Heart right ventricle (tissue), 16 donors: ENCODE results near the gene DNAAF3. TPM values are rescaled to one million over a fixed set of nuclear protein-coding genes. Genes with fewer than 3 reads are reported as not detected.

Experiments
- ATAC-seq, 8 donors: fragments of 200-7000 bp; cut with Tn5 transposase; one replicate each; pipeline ENCODE4 v1.9.1; 2020; ENCODE audit warnings: mild to moderate bottlenecking in 8 of 8, moderate library complexity in 8 of 8, moderate number of reproducible peaks in 1 of 8
- DNase-seq, 2 donors: peaks; one replicate each; pipeline ENCODE4 v3.0.0-alpha.2; 2020
- H3K27ac ChIP-seq, 10 donors: fragments of 200-600 bp; sonication (generic) in 2 of 10; one replicate each; pipeline versions ENCODE4 v1.5.0 to v1.8.0; 2020 to 2022; ENCODE audit warnings: mild to moderate bottlenecking in 3 of 10
- H3K27me3 ChIP-seq, 7 donors: fragments of 200-600 bp; one replicate each; pipeline ENCODE4 v1.8.0; 2021 to 2022; ENCODE audit warnings: mild to moderate bottlenecking in 2 of 7
- H3K36me3 ChIP-seq, 9 donors: fragments of 200-600 bp; sonication (generic) in 1 of 9; one replicate each; pipeline versions ENCODE4 v1.5.0 to v1.8.0; 2020 to 2022; ENCODE audit warnings: mild to moderate bottlenecking in 2 of 9
- H3K4me1 ChIP-seq, 9 donors: fragments of 200-600 bp; sonication (generic) in 1 of 9; one replicate each; pipeline versions ENCODE4 v1.5.0 to v1.8.0; 2020 to 2022; ENCODE audit warnings: mild to moderate bottlenecking in 4 of 9
- H3K4me3 ChIP-seq, 10 donors: fragments of 200-600 bp; sonication (generic) in 2 of 10; one replicate each; pipeline versions ENCODE4 v1.5.0 to v1.8.0; 2020 to 2022; ENCODE audit warnings: mild to moderate bottlenecking in 7 of 10, moderate library complexity in 2 of 10
- H3K9me3 ChIP-seq, 11 donors: fragments of 200-600 bp in 10 of 11; sonication (generic) in 2 of 11; one replicate each; pipeline versions ENCODE4 v1.5.0 to v1.8.0; 2013 to 2022; ENCODE audit warnings: mild to moderate bottlenecking in 2 of 11, control low read depth in 1 of 11, moderate library complexity in 1 of 11
- WGBS, 2 donors: extraction: QIAGEN DNeasy Blood & Tissue Kit; methylation state at CpG; one replicate each; pipeline ENCODE4 v1.1.7; 2013; ENCODE audit warnings: inconsistent platforms in 1 of 2; 5-methylcytosine and 5-hydroxymethylcytosine counted together
- intact Hi-C, 10 donors: fragments of 100-400 bp; cut with DNase I; formaldehyde crosslinking; loops; one replicate each; pipeline versions ENCODE4 v1.11.1 to v1.14.2; 2022
- polyA plus RNA-seq, 2 donors: library from polyadenylated mRNA; stranded (reverse); fragments of 200-250 nt; gene quantifications; one replicate each; pipeline ENCODE4 v1.2.3, GENCODE V29; 2013
- total RNA-seq, 10 donors: library from RNA; stranded (reverse); fragmentation: NEBNext Ultra II Directional in 3 of 10; extraction: Animal tissue kit (Norgen Biotek cat#: 25700) in 3 of 10; gene quantifications; one replicate each; pipeline versions ENCODE4 v1.2.1 to v1.2.4, GENCODE V29; 2021 to 2023
- TF ChIP-seq, protein P1 (sequence below), 9 donors: fragments of 200-600 bp; sonication (generic) in 2 of 9; IDR thresholded peaks; one replicate each; pipeline versions ENCODE4 v1.5.0 to v1.8.0; 2021 to 2022; ENCODE audit warnings: antibody characterized with exemption in 9 of 9, mild to moderate bottlenecking in 5 of 9, moderate library complexity in 1 of 9
- donor health status: Arrhythmogenic right ventricular cardiomyopathy.
- donor health status: ischemic (EF 13 %, LVEDD 7.1; RV severe dilation, severe dysfunction).
- donor health status: healthy with polysubstance abuse.
- donor health status: DM: no; HTN: yes; CAD: no.
- donor health status: DM: no; HTN: no; CAD: no.
- donor health status: ischemic (EF 25% LVEDD 6.9; RV normal size, moderate dysfunction).
- donor health status: ischemic (EF 25% LVEDD 5.7; RV mildly dilated, moderate dysfunction).
- donor health status: healthy.
- donor health status: DM: yes; HTN: yes; CAD: no.
- donor health status: Ischemic cardiomyopathy.
- donor health status: ischemic (EF 35%, LVEDD 5.7; RV mildly dilated, moderate dysfunction).
- donor health status: nonischemic (EF 11% LVEDD 7.7; RV severe dilation, severe dysfunction).
- donor health status: DM: yes; HTN: yes; CAD: no.
- donor health status: PGD.
- donor health status: ischemic (EF 29% LVEDD 5.4; RV normal size, mild dysfunction).
- donor health status: nonischemic (EF 23%, LVEDD 6.1; RV moderate dilation, normal function).

The DNAAF3 gene
- total and polyA plus RNA-seq, 12 donors: 0.37 to 5.9 (median 2.4) TPM

DNA sequence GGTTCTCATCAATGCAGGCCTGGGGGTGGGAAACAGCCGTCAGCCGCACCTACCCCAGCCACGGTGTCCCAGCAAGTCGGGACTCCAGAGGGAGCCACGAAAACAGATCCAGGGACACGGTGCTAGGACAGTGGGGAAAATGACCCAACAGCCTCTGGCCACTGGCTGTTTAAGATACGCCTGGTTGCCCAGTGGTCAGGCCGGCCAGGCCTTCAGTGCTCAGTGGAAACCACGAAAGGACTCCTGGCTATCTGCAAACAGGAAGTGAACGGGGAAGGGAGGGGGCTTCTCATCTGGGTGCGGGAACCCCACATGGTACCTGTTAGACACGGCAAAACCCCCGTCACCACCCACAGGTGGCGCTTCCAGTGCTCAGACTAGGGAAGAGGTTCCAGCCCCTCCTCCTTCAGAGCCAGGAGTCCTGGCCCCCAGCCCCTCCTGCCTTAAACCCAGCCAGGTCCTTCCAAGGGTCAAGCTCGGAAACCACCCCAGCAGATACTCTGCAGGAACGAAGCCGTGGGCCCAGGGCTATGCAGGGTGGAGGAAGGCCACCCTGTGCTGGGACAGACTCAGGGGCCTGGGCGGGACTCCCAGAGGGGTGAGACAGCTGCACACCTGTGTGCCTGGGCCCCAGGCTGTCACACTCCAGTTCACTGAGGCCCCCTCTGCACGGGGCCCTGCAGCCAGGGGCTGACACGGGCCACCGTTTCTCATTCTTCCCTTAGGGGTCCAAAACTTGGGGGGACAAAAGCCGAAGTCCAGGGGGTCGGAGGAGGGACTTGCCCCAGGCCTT, 53.4 kb downstream of the DNAAF3 start:
- H3K27ac ChIP-seq: peak overlapping the region; percentile 82 to 99 (median 96)
- no peaks in the 10 kb centered on the region for H3K9me3 ChIP-seq
- intact Hi-C loops: loop anchor here in 1 of 10 donors (10.0 kb wide), 1 partner anchor 48 kb away; the partner anchor contains the start of gene RDH13
- ATAC-seq: peak in 4 of 8 donors; percentile 1 to 19 (median 4)
- DNase-seq: no peak
- H3K27me3 ChIP-seq: no peaks in the 10 kb centered on the region
- TF ChIP-seq, protein P1, sequence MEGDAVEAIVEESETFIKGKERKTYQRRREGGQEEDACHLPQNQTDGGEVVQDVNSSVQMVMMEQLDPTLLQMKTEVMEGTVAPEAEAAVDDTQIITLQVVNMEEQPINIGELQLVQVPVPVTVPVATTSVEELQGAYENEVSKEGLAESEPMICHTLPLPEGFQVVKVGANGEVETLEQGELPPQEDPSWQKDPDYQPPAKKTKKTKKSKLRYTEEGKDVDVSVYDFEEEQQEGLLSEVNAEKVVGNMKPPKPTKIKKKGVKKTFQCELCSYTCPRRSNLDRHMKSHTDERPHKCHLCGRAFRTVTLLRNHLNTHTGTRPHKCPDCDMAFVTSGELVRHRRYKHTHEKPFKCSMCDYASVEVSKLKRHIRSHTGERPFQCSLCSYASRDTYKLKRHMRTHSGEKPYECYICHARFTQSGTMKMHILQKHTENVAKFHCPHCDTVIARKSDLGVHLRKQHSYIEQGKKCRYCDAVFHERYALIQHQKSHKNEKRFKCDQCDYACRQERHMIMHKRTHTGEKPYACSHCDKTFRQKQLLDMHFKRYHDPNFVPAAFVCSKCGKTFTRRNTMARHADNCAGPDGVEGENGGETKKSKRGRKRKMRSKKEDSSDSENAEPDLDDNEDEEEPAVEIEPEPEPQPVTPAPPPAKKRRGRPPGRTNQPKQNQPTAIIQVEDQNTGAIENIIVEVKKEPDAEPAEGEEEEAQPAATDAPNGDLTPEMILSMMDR (IDR thresholded peaks at IDR 0.05): peak in 1 of 9 donors; percentile 29
- H3K36me3 ChIP-seq: peaks cover 0 to 45% (median 0%) of the 10 kb centered on the region in 9 donors
- WGBS, 2 donors: 50 to 52% methylated on average over 23 of the region's 23 CpGs
- peak overlapping the region in 7 of 10 donors; percentile 11 to 98 (median 24) for H3K4me3 ChIP-seq
- peaks cover 35 to 66% (median 51%) of the 10 kb centered on the region in 9 donors for H3K4me1 ChIP-seq

- no peak overlapping the region for H3K4me3 ChIP-seq
- H3K4me1 ChIP-seq: peaks cover 35 to 65% (median 50%) of the 10 kb centered on the region in 9 donors
- ATAC-seq (no peak), DNase-seq (no peak)
- peaks cover 0 to 46% (median 0%) of the 10 kb centered on the region in 9 donors for H3K36me3 ChIP-seq
- H3K27me3 ChIP-seq: no peaks in the 10 kb centered on the region
- intact Hi-C loops: loop anchor here in 1 of 10 donors (10.0 kb wide), 1 partner anchor 48 kb away; the partner anchor contains the start of gene RDH13
- no peaks in the 10 kb centered on the region for H3K9me3 ChIP-seq
- TF ChIP-seq, protein P1 (IDR thresholded peaks at IDR 0.05): no peak
- 88 to 90% methylated on average over 25 of the region's 25 CpGs for WGBS, 2 donors
- peak overlapping the region; percentile 82 to 99 (median 96) for H3K27ac ChIP-seq
Observed at GRCh38 chr19:55112246-55112776, 54.1 kb downstream of the DNAAF3 start.

DNA sequence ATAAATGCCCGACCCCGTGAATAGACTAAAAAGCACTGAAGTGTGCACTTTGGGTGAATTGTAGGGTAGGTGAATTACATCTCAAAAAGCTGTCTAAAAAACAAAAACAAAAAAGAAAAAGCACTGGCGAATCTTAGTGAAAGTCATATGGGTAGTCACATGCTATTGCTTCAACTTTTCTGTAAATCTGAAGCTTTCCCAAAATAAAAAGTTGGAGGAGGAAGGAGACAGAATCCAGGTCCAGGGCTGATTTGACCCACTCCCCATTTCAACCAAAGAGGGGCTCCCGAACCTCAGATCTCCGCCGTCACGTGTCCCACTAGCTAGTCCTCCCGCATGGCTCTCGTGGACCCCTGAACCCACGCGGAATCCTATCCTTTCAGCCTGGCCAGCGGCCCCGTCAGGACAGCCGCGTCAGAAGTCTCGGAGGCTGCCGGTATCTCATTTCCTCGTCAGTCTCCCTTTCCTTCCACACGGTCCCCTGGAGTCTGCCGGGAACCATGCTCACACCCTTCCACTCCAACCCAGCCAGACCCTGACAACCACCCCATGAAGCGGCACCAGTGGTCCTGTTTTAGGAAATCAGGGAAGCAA, 55.1 kb downstream of the DNAAF3 start:
- DNase-seq: no peak
- Histone ChIP-seq H3K36me3 (peaks cover 0 to 56% (median 0%) of the 10 kb centered on the region in 9 donors), H3K9me3 (no peaks in the 10 kb centered on the region), H3K27me3 (no peaks in the 10 kb centered on the region), H3K4me3 (no peak overlapping the region), H3K27ac (peak overlapping the region; percentile 53 to 99 (median 96)), H3K4me1 (peaks cover 35 to 63% (median 50%) of the 10 kb centered on the region in 9 donors)
- no peak for ATAC-seq
- intact Hi-C loops: loop anchor here in 1 of 10 donors (10.0 kb wide), 1 partner anchor 47 kb away; the partner anchor contains the start of gene RDH13
- TF ChIP-seq, protein P1 (IDR thresholded peaks at IDR 0.05): no peak
- 51 to 53% methylated on average over 21 of the region's 21 CpGs for WGBS, 2 donors
